ENCODE results near the gene STK38. TPM values are rescaled to one million over a fixed set of nuclear protein-coding genes. Genes with fewer than 3 reads are reported as not detected.

Gene STK38
- total RNA-seq, 1 experiment from 2014 or later = 32.6 TPM

GRCh38 chr6:36536873-36537547 lies 10.3 kb downstream of the STK38 start:
- in situ Hi-C loops (cut with HindIII; ENCODE audit: low pct_unique_long_range_greater_than_20kb, low sequenced_read_pairs) = no loop called here
- DNase-seq (ENCODE audit: low read depth) = no peak

- in situ Hi-C loops (cut with HindIII; ENCODE audit: low pct_unique_long_range_greater_than_20kb, low sequenced_read_pairs) = no loop called here
- DNase-seq (ENCODE audit: low read depth) = no peak
Observed at GRCh38 chr6:36533321-36533720, 14.0 kb downstream of the STK38 start.

DNA sequence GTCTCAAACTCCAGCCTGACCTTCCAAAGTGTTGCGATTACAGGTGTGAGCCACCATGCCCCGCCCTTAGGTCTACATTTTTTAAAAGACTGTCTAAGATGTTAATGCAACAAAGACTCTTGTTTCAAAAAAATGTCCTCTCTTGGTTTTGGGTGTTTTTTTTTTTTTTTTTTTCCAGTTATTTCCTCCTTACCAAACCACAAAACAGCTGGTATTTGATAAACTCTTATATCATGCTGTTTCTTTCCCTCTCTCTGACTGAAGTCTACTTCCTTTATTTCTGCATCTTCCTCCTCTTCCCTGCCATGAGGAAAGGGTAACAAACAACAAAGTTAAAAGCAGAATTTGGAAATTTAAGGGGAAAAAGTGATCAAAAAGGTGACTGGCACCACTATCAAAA lies 21.2 kb downstream of the STK38 start:
- in situ Hi-C loops (cut with HindIII; ENCODE audit: low pct_unique_long_range_greater_than_20kb, low sequenced_read_pairs) = no loop called here
- no peak for DNase-seq (ENCODE audit: low read depth)

- in situ Hi-C loops (cut with HindIII; ENCODE audit: low pct_unique_long_range_greater_than_20kb, low sequenced_read_pairs) = no loop called here
- DNase-seq (ENCODE audit: low read depth) = no peak
Observed at GRCh38 chr6:36525346-36525745, 21.9 kb downstream of the STK38 start.

DNA sequence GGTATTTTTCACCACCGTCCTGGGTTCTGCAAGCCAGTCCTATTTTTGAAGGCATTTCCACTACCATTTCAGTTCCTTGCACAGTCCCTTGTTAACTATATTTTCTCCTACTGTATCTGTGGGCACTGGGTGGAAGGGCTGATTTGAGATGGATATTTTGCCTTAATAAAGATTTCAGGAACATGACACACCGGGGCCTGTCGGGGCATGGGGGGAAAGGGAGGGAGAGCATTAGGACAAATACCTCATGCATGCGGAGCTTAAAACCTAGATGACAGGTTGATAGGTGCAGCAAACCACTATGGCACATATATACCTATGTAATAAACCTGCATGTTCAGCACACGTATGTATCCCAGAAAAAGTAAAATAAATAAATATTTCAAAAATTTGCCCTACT lies 22.4 kb downstream of the STK38 start:
- in situ Hi-C loops (cut with HindIII; ENCODE audit: low pct_unique_long_range_greater_than_20kb, low sequenced_read_pairs) = no loop called here
- DNase-seq (ENCODE audit: low read depth) = no peak

GRCh38 chr6:36523936-36524499 lies 23.3 kb downstream of the STK38 start:
- no peak for DNase-seq (ENCODE audit: low read depth)
- in situ Hi-C loops (cut with HindIII; ENCODE audit: low pct_unique_long_range_greater_than_20kb, low sequenced_read_pairs) = no loop called here

DNA sequence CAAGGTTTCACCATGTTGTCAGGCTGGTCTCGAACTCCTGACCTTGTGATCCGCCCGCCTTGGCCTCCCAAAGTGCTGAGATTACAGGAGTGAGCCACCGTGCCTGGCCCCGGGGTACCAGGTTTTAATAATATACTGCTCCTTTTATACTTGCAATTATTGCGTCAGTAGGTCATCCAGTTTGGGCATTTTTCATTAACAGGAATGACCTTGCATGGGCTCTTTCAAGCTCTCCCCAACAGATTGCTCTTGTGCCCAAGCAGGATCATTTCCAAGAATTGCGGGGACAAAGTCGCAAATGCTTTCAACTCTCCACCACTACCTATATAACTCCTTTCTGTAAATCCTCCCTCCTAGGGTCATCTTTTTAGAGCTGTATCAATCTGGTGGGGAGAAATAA lies 23.8 kb downstream of the STK38 start:
- no peak for DNase-seq (ENCODE audit: low read depth)
- in situ Hi-C loops (cut with HindIII; ENCODE audit: low pct_unique_long_range_greater_than_20kb, low sequenced_read_pairs) = no loop called here

DNA sequence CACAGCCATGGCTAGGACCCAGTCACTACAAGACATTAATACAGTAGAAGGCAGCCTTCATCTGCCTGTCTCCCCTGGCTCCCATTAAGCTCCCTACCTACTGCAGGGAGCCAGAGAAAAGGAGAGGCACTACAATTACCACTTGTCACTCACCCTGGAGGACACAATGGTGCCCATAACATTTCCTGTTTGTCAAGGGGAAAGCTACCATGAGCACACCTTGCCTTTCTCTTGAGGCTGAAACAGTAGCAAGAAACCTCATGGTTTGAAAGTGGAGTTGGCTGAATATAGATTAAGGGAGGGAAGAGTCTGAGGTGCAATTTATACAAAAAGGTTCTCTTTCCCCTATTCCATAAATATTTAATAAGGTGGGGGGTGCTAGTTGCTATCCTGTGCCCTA lies 27.9 kb downstream of the STK38 start:
- in situ Hi-C loops (cut with HindIII; ENCODE audit: low pct_unique_long_range_greater_than_20kb, low sequenced_read_pairs) = no loop called here

GRCh38 chr6:36517408-36517807 lies 29.9 kb downstream of the STK38 start:
- DNase-seq (ENCODE audit: low read depth) = no peak
- in situ Hi-C loops (cut with HindIII; ENCODE audit: low pct_unique_long_range_greater_than_20kb, low sequenced_read_pairs) = no loop called here

More for the DNA sequence above, 27.9 kb downstream of the STK38 start:
- DNase-seq (ENCODE audit: low read depth) = no peak

GRCh38 chr6:36516988-36517387 lies 30.3 kb downstream of the STK38 start:
- in situ Hi-C loops (cut with HindIII; ENCODE audit: low pct_unique_long_range_greater_than_20kb, low sequenced_read_pairs) = no loop called here

GRCh38 chr6:36516559-36516958 lies 30.7 kb downstream of the STK38 start:
- in situ Hi-C loops (cut with HindIII; ENCODE audit: low pct_unique_long_range_greater_than_20kb, low sequenced_read_pairs) = no loop called here
- DNase-seq (ENCODE audit: low read depth) = no peak

More at GRCh38 chr6:36516988-36517387, 30.3 kb downstream of the STK38 start:
- no peak for DNase-seq (ENCODE audit: low read depth)

- DNase-seq (ENCODE audit: low read depth) = no peak
- in situ Hi-C loops (cut with HindIII; ENCODE audit: low pct_unique_long_range_greater_than_20kb, low sequenced_read_pairs) = no loop called here
Observed at GRCh38 chr6:36515844-36516243, 31.4 kb downstream of the STK38 start.

- DNase-seq (ENCODE audit: low read depth) = peak; percentile 35
Observed at GRCh38 chr6:36514554-36515456, 32.5 kb downstream of the STK38 start.

DNA sequence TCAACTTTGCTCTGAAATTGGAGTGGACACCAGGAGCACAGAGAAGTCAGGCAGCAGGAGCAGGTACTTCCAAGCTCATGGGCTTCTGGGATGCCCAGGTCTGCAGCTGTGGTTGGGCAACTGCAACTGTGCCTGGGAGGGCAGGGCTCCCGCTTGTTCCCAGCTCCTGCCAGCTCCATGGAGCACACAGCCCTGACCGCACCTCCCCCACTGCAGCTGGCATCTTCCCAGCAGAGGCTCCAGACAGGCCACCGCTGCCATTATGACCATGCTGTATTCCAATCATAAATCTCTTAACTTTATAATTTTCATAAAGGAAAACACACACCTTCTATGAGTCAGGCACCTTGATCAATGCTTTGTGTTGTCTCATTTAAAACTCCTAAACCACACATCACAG lies 36.9 kb downstream of the STK38 start:
- in situ Hi-C loops (cut with HindIII; ENCODE audit: low pct_unique_long_range_greater_than_20kb, low sequenced_read_pairs) = no loop called here

More at GRCh38 chr6:36514554-36515456, 32.5 kb downstream of the STK38 start:
- in situ Hi-C loops (cut with HindIII; ENCODE audit: low pct_unique_long_range_greater_than_20kb, low sequenced_read_pairs) = no loop called here

DNA sequence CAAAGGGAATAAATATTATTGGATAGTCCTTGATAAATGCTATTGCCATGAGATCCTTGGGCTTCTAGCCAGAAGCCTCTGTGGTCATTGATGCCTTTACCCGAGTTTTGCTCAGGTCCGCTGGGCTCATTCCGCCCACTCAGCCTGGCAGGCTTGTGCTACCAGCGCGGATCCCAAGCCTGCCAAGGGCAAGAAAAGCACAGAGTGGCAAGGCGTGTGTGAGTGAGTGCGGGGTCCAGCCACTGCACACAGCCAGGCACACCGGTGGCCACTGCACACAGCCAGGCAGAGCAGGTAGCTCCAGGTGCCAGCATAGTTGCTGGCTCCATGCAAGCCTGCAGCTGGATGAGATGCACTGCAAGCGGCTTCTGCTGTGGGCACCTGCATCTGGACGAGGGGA lies 38.7 kb downstream of the STK38 start:
- no peak for DNase-seq (ENCODE audit: low read depth)
- in situ Hi-C loops (cut with HindIII; ENCODE audit: low pct_unique_long_range_greater_than_20kb, low sequenced_read_pairs) = no loop called here

More for the DNA sequence above, 36.9 kb downstream of the STK38 start:
- no peak for DNase-seq (ENCODE audit: low read depth)

DNA sequence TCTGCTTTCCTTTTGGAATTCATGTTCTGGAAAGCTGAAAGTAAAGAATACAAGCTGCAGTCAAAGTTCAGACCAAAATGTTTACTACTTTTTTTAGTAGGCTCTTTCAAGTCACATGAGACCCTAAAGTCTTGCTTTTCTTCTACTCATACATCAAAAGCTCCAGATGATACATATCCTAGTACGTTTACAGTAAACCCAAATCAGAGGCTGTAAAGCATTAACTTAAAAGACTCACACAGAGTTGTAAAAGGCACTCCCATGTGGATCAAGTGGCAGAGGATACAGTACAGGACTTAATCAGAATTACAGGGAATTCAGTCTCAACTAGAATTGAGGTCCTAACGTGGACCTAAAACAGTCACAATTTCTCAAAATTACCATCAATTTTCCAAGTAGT lies 40.7 kb downstream of the STK38 start:
- in situ Hi-C loops (cut with HindIII; ENCODE audit: low pct_unique_long_range_greater_than_20kb, low sequenced_read_pairs) = no loop called here
- no peak for DNase-seq (ENCODE audit: low read depth)

- no peak for DNase-seq (ENCODE audit: low read depth)
- in situ Hi-C loops (cut with HindIII; ENCODE audit: low pct_unique_long_range_greater_than_20kb, low sequenced_read_pairs) = no loop called here
Observed at GRCh38 chr6:36505744-36506534, 41.3 kb downstream of the STK38 start.

GRCh38 chr6:36504982-36505381 lies 42.3 kb downstream of the STK38 start:
- in situ Hi-C loops (cut with HindIII; ENCODE audit: low pct_unique_long_range_greater_than_20kb, low sequenced_read_pairs) = no loop called here
- DNase-seq (ENCODE audit: low read depth) = no peak
